ENCODE measurements around the gene OMA1.
"Not testable (repeated sequence)": the region's sequence is repeated elsewhere in the genome, so short reads cannot be mapped to it uniquely, and the experiment has no call there.

Gene OMA1

GRCh38 chr1:58524353-58524945 lies 22.1 kb downstream of the OMA1 start:
- DNase-seq, result no peak

- DNase-seq, result peak; percentile 24
Observed at GRCh38 chr1:58515794-58516401, 30.6 kb downstream of the OMA1 start.

GRCh38 chr1:58513956-58514355 lies 32.6 kb downstream of the OMA1 start:
- DNase-seq, result no peak

GRCh38 chr1:58508629-58509028 lies 37.9 kb downstream of the OMA1 start:
- no peak for DNase-seq

- DNase-seq, result no peak
Observed at GRCh38 chr1:58505286-58505685, 41.2 kb downstream of the OMA1 start.

GRCh38 chr1:58502519-58502918 lies 44.0 kb downstream of the OMA1 start:
- DNase-seq, result no peak

- DNase-seq, result no peak
Observed at GRCh38 chr1:58500043-58500442, 46.5 kb downstream of the OMA1 start.

- no peak for DNase-seq
Observed at GRCh38 chr1:58497499-58497898, 49.0 kb downstream of the OMA1 start.

- no peak for DNase-seq
Observed at GRCh38 chr1:58496042-58496441, 50.5 kb downstream of the OMA1 start.

- not testable (repeated sequence) for DNase-seq
Observed at GRCh38 chr1:58488914-58489313, 57.6 kb downstream of the OMA1 start.

- DNase-seq, result no peak
Observed at GRCh38 chr1:58487002-58487401, 59.5 kb downstream of the OMA1 start.

- no peak for DNase-seq
Observed at GRCh38 chr1:58481962-58482361, 64.6 kb downstream of the OMA1 start.

GRCh38 chr1:58480191-58480590 lies 66.3 kb downstream of the OMA1 start:
- DNase-seq, result no peak

GRCh38 chr1:58477390-58477789 lies 69.1 kb downstream of the OMA1 start:
- no peak for DNase-seq

- DNase-seq, result no peak
Observed at GRCh38 chr1:58476179-58476578, 70.3 kb downstream of the OMA1 start.

GRCh38 chr1:58469476-58469875 lies 77.0 kb downstream of the OMA1 start:
- no peak for DNase-seq

- DNase-seq, result no peak
Observed at GRCh38 chr1:58469016-58469415, 77.5 kb downstream of the OMA1 start.

- no peak for DNase-seq
Observed at GRCh38 chr1:58468612-58469011, 77.9 kb downstream of the OMA1 start.

- no peak for DNase-seq
Observed at GRCh38 chr1:58466630-58467241, 79.8 kb downstream of the OMA1 start.

GRCh38 chr1:58465825-58466629 lies 80.5 kb downstream of the OMA1 start:
- DNase-seq, result no peak

- no peak for DNase-seq
Observed at GRCh38 chr1:58465176-58465575, 81.3 kb downstream of the OMA1 start.

- no peak for DNase-seq
Observed at GRCh38 chr1:58460469-58460868, 86.1 kb downstream of the OMA1 start.

GRCh38 chr1:58459911-58460310 lies 86.6 kb downstream of the OMA1 start:
- no peak for DNase-seq

All from CD4-positive, alpha-beta T cell treated with Interleukin-15 for 1 hour (primary cell).